DND-41 (cell line): Measurements from ENCODE around the gene SPIB.

Experiments used
- EZH2 ChIP-seq: IDR thresholded peaks from 3 replicates; pipeline ENCODE4 v1.6.1; 2012; ENCODE audit warnings: borderline replicate concordance, low read depth, mild to moderate bottlenecking, moderate library complexity, low read length, inconsistent platforms; ENCODE audit not compliant: severe bottlenecking
- TF ChIP-seq, protein P1 (sequence below): IDR thresholded peaks from 2 replicates; pipeline ENCODE4 v1.5.1; 2012; ENCODE audit warnings: borderline replicate concordance, low read length, moderate library complexity, mild to moderate bottlenecking; ENCODE audit not compliant: poor library complexity, severe bottlenecking; ENCODE audit errors: extremely low read depth

DNA sequence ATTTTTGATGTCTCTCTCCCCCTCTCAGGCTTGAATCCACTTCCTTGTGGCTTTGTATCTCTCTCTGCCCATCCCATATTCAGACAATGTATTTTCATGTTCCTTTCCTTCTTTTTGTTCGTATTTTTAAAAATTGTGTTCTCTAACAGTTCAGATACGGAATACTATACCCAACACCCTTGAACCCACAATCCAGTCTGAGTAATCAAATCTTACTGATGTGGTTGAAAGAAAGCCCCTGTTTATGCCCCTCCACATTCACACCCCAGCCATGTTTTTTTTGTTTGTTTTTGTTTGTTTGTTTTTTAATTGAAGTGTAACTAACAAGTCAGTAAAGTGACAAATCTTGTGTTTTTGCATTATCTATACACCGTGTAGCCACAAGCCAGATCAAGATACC is 1.4 kb downstream of the SPIB start:
- TF ChIP-seq, protein P1, sequence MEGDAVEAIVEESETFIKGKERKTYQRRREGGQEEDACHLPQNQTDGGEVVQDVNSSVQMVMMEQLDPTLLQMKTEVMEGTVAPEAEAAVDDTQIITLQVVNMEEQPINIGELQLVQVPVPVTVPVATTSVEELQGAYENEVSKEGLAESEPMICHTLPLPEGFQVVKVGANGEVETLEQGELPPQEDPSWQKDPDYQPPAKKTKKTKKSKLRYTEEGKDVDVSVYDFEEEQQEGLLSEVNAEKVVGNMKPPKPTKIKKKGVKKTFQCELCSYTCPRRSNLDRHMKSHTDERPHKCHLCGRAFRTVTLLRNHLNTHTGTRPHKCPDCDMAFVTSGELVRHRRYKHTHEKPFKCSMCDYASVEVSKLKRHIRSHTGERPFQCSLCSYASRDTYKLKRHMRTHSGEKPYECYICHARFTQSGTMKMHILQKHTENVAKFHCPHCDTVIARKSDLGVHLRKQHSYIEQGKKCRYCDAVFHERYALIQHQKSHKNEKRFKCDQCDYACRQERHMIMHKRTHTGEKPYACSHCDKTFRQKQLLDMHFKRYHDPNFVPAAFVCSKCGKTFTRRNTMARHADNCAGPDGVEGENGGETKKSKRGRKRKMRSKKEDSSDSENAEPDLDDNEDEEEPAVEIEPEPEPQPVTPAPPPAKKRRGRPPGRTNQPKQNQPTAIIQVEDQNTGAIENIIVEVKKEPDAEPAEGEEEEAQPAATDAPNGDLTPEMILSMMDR, result no peak
- no peak for TF ChIP-seq EZH2
